GM18505 (cell line): ENCODE results near the gene SSH2.

Source experiments
- ATAC-seq: cut with Tn5 transposase; IDR thresholded peaks from one replicate; pipeline ENCODE4 v1.9.1; 2021; ENCODE audit not compliant: unreplicated experiment
- POLR2A ChIP-seq: IDR thresholded peaks from 4 replicates; pipeline ENCODE4 v1.6.1; 2011; ENCODE audit warnings: borderline replicate concordance; ENCODE audit not compliant: insufficient read depth, insufficient read length; ENCODE audit errors: extremely low read depth

SSH2 gene

GRCh38 chr17:29597361-29598172, 332.5 kb downstream of the SSH2 start:
- no peak for ATAC-seq
- no peak for TF ChIP-seq POLR2A

DNA sequence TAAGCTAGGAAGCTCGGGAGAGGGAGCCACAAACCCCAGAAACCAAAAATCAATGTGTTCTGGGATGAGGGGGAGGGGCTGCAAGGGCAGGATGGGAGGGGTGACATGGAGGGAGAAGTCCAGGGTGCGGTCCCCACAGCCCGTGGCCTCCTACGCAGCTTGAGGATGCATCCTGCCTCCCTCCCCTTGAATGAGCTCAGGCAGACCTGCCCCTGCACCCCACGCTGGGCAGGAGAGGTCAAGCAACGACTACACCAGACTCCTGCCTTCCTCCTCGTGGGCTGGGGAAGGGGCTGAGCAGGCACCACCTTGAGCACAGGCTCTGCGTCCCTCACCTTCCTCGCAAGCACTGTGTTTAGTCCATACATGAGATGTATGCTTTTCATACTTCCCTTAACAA, 333.2 kb downstream of the SSH2 start:
- no peak for TF ChIP-seq POLR2A
- no peak for ATAC-seq

- no peak for ATAC-seq
- TF ChIP-seq POLR2A, result no peak
Observed at GRCh38 chr17:29595943-29596774, 333.9 kb downstream of the SSH2 start.

- ATAC-seq, result no peak
- no peak for TF ChIP-seq POLR2A
Observed at GRCh38 chr17:29595107-29595942, 334.7 kb downstream of the SSH2 start.

- ATAC-seq, result no peak
- TF ChIP-seq POLR2A, result no peak
Observed at GRCh38 chr17:29594519-29595090, 335.4 kb downstream of the SSH2 start.

- no peak for TF ChIP-seq POLR2A
- no peak for ATAC-seq
Observed at GRCh38 chr17:29593591-29594518, 336.2 kb downstream of the SSH2 start.

DNA sequence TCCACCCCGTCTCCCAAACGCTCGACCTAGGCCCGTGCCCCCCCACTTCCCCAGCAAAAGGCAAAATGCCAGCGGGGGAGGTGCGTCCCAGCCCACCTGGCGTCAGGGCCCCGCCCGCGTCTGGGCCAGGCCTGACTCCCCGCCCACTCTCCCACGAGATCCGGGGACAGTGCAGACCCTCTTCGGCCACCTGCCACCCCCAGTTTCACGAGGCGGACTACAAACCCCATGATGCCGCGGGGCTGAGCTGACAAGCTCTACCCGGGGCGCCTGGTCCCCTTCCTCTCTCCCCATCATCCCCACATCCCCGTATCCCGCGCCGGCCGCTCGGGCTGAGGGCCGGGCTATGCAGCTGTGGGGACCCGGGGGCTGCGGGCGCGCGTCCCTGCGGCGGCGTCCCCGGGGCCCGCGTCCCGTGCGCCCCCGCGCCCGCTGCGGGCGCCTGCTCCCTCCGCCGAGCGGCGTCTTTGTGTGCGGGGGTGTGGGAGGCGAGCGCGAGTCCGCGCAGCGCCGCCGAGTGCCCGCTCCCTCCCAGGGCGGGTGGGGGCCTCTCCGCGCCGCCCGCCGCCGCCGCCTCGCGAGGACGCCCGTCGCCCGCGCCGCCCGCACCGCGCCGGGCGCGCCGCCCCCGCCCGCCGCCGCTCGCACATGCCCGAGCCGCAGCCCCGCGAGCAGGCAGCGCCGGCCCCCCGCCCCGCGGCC, 337.0 kb downstream of the SSH2 start, which contains the start of gene ANKRD13B:
Gene ANKRD13B (plus strand): TSS at position 283 of the 702 bp plus-strand sequence. CDS start 490 bp downstream, outside the sequence.
- no peak for TF ChIP-seq POLR2A
- ATAC-seq, result no peak

- no peak for TF ChIP-seq POLR2A
- ATAC-seq, result no peak
Observed at GRCh38 chr17:29591737-29592608, 338.1 kb downstream of the SSH2 start.

- no peak for ATAC-seq
- no peak for TF ChIP-seq POLR2A
Observed at GRCh38 chr17:29591146-29591736, 338.8 kb downstream of the SSH2 start.
